ENCODE results near the gene XYLT1.

- no peak for TF ChIP-seq EZH2 (IDR thresholded peaks at IDR 0.05; ENCODE audit: low read depth)
- TF ChIP-seq, protein P1, sequence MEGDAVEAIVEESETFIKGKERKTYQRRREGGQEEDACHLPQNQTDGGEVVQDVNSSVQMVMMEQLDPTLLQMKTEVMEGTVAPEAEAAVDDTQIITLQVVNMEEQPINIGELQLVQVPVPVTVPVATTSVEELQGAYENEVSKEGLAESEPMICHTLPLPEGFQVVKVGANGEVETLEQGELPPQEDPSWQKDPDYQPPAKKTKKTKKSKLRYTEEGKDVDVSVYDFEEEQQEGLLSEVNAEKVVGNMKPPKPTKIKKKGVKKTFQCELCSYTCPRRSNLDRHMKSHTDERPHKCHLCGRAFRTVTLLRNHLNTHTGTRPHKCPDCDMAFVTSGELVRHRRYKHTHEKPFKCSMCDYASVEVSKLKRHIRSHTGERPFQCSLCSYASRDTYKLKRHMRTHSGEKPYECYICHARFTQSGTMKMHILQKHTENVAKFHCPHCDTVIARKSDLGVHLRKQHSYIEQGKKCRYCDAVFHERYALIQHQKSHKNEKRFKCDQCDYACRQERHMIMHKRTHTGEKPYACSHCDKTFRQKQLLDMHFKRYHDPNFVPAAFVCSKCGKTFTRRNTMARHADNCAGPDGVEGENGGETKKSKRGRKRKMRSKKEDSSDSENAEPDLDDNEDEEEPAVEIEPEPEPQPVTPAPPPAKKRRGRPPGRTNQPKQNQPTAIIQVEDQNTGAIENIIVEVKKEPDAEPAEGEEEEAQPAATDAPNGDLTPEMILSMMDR (conservative IDR thresholded peaks at IDR 0.05) = no peak
Observed at GRCh38 chr16:17078931-17079631, 391.7 kb downstream of the XYLT1 start.

Measured in PC-9 (cell line).